ENCODE data around the gene DMD.

DMD gene

DNA sequence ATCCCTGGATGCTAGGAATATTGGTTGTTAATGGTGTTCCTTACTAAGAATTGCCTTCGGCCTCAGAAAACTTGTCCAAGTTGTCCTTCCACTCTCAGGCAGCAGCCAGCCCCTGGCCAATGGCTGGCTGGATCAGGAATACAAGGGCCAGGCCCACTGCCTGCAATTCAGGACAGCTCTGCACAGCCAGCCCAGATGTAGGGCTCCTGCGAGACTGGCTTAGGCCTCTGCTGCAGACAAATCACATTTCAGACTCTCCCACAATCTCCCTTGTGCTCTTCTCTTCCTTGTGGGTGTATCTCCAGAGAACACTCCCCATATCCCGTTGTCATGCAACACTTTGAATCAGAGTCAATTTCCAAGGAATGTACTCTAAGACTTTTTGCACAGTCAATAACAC is 1391.9 kb downstream of the DMD start:
- H3K4me1 ChIP-seq (ENCODE audit: control insufficient read depth, insufficient read depth, low read length, poor library complexity, severe bottlenecking): no peaks in the 10 kb centered on the region
- H3K4me3 ChIP-seq (ENCODE audit: extremely low read depth, insufficient read depth, low read length, poor library complexity, severe bottlenecking): no peak overlapping the region
- H3K36me3 ChIP-seq (ENCODE audit: control insufficient read depth, insufficient read depth, low read length): no peaks in the 10 kb centered on the region
- no peak overlapping the region for H3K27ac ChIP-seq (ENCODE audit: low read depth, low read length, severe bottlenecking)
- WGBS, 2 experiments (ENCODE audit: insufficient coverage in 2 of 2): 67 to 83% methylated on average over 1 to 2 of the region's 3 CpGs
- H3K9me3 ChIP-seq (ENCODE audit: control insufficient read depth, low read length): no peaks in the 10 kb centered on the region

- H3K9me3 ChIP-seq (ENCODE audit: control insufficient read depth, low read length): no peaks in the 10 kb centered on the region
- H3K36me3 ChIP-seq (ENCODE audit: control insufficient read depth, insufficient read depth, low read length): no peaks in the 10 kb centered on the region
- H3K27ac ChIP-seq (ENCODE audit: low read depth, low read length, severe bottlenecking): no peak overlapping the region
- H3K4me3 ChIP-seq (ENCODE audit: extremely low read depth, insufficient read depth, low read length, poor library complexity, severe bottlenecking): no peak overlapping the region
- H3K4me1 ChIP-seq (ENCODE audit: control insufficient read depth, insufficient read depth, low read length, poor library complexity, severe bottlenecking): no peaks in the 10 kb centered on the region
These were observed 1400.2 kb downstream of the DMD start for GRCh38 chrX:31811106-31811505.

DNA sequence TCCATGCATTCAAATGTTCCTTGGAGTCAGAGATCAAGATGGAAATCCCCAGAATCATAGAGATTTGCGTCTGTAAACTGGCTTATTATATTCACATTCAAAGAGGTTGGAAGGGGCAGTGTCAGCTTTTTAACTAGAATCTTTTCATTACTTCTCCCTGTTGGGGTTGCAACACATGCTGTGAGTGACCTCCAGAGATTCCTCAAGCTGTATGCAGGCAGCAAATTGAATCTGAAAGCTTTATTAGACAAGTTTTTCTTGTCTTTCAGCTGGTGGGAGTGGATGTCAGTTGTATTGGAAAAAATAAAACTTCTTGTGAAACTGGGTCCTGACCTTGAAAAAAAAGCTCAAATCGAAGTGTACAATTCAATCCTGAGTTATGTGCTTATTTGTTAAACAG is 1403.0 kb downstream of the DMD start:
- H3K4me3 ChIP-seq (ENCODE audit: extremely low read depth, insufficient read depth, low read length, poor library complexity, severe bottlenecking): no peak overlapping the region
- no peak overlapping the region for H3K27ac ChIP-seq (ENCODE audit: low read depth, low read length, severe bottlenecking)
- no peaks in the 10 kb centered on the region for H3K4me1 ChIP-seq (ENCODE audit: control insufficient read depth, insufficient read depth, low read length, poor library complexity, severe bottlenecking)
- H3K9me3 ChIP-seq (ENCODE audit: control insufficient read depth, low read length): no peaks in the 10 kb centered on the region
- H3K36me3 ChIP-seq (ENCODE audit: control insufficient read depth, insufficient read depth, low read length): no peaks in the 10 kb centered on the region
- no CpG with 5 or more reads among the region's 2 CpGs for WGBS, 2 experiments (ENCODE audit: insufficient coverage in 2 of 2)

- no peaks in the 10 kb centered on the region for H3K36me3 ChIP-seq (ENCODE audit: control insufficient read depth, insufficient read depth, low read length)
- no peaks in the 10 kb centered on the region for H3K9me3 ChIP-seq (ENCODE audit: control insufficient read depth, low read length)
- H3K4me3 ChIP-seq (ENCODE audit: extremely low read depth, insufficient read depth, low read length, poor library complexity, severe bottlenecking): no peak overlapping the region
- no CpG with 5 or more reads among the region's 2 CpGs for WGBS, 2 experiments (ENCODE audit: insufficient coverage in 2 of 2)
- H3K27ac ChIP-seq (ENCODE audit: low read depth, low read length, severe bottlenecking): no peak overlapping the region
- no peaks in the 10 kb centered on the region for H3K4me1 ChIP-seq (ENCODE audit: control insufficient read depth, insufficient read depth, low read length, poor library complexity, severe bottlenecking)
These were observed 1404.2 kb downstream of the DMD start for GRCh38 chrX:31807165-31807564.

DNA sequence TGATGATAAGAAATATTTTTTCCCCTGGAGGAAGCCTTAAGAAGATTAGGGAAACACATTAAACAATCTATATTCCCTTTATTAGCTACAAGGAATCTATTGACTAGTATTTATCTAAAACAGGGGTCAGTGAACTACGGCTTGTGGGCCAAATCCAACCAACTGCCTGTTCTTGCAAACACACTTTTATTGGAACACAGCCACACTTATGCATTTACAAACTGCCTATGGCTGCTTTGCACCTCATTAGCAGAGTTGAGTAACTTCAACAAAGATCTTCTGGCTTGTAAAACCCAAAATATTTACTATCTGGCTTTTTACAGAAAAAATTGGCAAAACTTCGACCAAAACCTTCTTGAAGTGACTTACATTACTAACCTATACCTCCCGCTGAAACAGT is 1405.6 kb downstream of the DMD start:
- H3K27ac ChIP-seq (ENCODE audit: low read depth, low read length, severe bottlenecking): no peak overlapping the region
- H3K4me3 ChIP-seq (ENCODE audit: extremely low read depth, insufficient read depth, low read length, poor library complexity, severe bottlenecking): no peak overlapping the region
- 60 to 80% methylated on average over 1 of the region's 3 CpGs for WGBS, 2 experiments (ENCODE audit: insufficient coverage in 2 of 2)
- H3K9me3 ChIP-seq (ENCODE audit: control insufficient read depth, low read length): no peaks in the 10 kb centered on the region
- no peaks in the 10 kb centered on the region for H3K4me1 ChIP-seq (ENCODE audit: control insufficient read depth, insufficient read depth, low read length, poor library complexity, severe bottlenecking)
- no peaks in the 10 kb centered on the region for H3K36me3 ChIP-seq (ENCODE audit: control insufficient read depth, insufficient read depth, low read length)

DNA sequence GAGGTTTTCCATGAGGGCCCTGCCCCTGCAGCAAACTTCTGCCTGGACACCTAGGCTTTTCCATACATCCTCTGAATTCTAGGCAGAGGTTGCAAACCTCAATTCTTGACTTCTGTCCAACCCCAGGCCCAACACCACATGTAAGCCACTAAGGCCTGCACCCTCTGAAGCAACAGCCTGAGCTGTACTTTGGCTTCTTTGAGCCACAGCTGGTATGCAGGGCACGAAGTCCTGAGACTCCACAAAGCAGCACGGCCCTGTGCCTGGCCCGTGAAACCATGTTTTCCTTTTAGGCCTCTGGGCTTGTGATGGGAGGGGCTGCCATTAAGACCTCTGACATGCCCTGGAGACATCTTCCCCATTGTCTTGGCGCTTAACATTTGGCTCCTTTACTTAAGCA is 1411.1 kb downstream of the DMD start:
- Histone ChIP-seq H3K4me3 (ENCODE audit: extremely low read depth, insufficient read depth, low read length, poor library complexity, severe bottlenecking) (no peak overlapping the region), H3K4me1 (ENCODE audit: control insufficient read depth, insufficient read depth, low read length, poor library complexity, severe bottlenecking) (no peaks in the 10 kb centered on the region), H3K36me3 (ENCODE audit: control insufficient read depth, insufficient read depth, low read length) (no peaks in the 10 kb centered on the region), H3K27ac (ENCODE audit: low read depth, low read length, severe bottlenecking) (no peak overlapping the region), H3K9me3 (ENCODE audit: control insufficient read depth, low read length) (no peaks in the 10 kb centered on the region)
- WGBS, 2 experiments (ENCODE audit: insufficient coverage in 2 of 2): 93 to 100% methylated on average over 4 of the region's 4 CpGs

DNA sequence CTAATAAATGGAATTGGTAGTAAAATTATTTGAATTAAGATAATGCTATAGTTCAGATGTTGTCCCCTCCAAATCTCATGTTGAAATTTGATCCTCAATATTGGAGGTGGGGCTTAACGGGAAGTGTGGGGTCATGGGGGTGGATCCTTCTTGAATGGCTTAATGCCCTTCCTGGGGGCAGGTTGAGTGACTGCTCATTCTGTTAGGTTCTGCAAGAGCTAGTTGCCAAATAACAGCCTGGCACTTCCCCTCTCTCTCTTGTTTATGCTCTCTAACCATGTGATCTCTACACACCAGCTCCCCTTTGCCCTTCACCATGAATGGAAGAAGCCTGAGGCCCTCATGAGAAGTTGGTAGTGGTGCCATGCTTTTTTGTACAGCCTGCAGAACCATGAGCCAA is 1414.7 kb downstream of the DMD start:
- no peaks in the 10 kb centered on the region for H3K9me3 ChIP-seq (ENCODE audit: control insufficient read depth, low read length)
- WGBS, 2 experiments (ENCODE audit: insufficient coverage in 2 of 2): no CpG with 5 or more reads among the region's 1 CpG
- H3K36me3 ChIP-seq (ENCODE audit: control insufficient read depth, insufficient read depth, low read length): no peaks in the 10 kb centered on the region
- H3K4me3 ChIP-seq (ENCODE audit: extremely low read depth, insufficient read depth, low read length, poor library complexity, severe bottlenecking): no peak overlapping the region
- H3K27ac ChIP-seq (ENCODE audit: low read depth, low read length, severe bottlenecking): no peak overlapping the region
- no peaks in the 10 kb centered on the region for H3K4me1 ChIP-seq (ENCODE audit: control insufficient read depth, insufficient read depth, low read length, poor library complexity, severe bottlenecking)

DNA sequence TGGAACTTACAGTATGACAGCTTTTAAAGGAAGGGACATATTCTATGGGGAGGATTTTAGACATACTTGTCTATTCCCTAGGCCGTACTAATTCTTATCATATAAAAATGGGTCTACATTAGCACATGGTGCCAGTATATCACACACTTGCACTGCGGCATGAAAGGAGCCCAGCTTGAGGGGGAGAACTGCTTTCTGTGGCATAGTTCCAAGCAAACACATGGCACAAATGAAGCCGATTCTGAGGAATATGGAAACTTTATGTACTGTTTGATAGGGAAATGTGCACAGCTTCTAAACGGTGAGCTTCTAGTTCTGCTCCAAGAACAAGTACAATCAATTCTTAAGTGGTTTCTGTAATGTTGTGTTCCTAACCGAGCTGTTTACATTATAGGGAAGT is 1463.9 kb downstream of the DMD start:
- Histone ChIP-seq H3K4me3 (ENCODE audit: extremely low read depth, insufficient read depth, low read length, poor library complexity, severe bottlenecking) (no peak overlapping the region), H3K27ac (ENCODE audit: low read depth, low read length, severe bottlenecking) (no peak overlapping the region), H3K4me1 (ENCODE audit: control insufficient read depth, insufficient read depth, low read length, poor library complexity, severe bottlenecking) (no peaks in the 10 kb centered on the region), H3K9me3 (ENCODE audit: control insufficient read depth, low read length) (no peaks in the 10 kb centered on the region), H3K36me3 (ENCODE audit: control insufficient read depth, insufficient read depth, low read length) (no peaks in the 10 kb centered on the region)
- WGBS, 2 experiments (ENCODE audit: insufficient coverage in 2 of 2): 92% methylated on average over 2 of the region's 5 CpGs; no CpG with 5 or more reads in 1 of the 2 experiments

DNA sequence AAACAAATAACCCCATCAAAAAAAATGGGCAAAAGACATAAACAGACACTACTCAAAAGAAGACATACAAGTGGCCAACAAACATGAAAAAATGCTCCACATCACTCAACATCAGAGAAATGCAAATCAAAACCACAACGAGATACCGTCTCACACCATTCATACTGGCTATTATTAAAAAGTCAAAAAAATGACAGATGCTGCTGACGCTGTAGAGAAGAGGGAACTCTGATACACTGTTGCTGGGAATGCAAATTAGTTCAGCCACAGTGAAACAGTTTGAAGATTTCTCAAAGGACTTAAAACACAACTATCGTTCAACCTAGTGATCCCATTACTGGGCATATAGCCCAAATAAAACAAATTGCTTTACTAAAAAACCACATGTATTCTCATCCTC is 1468.3 kb downstream of the DMD start:
- H3K36me3 ChIP-seq (ENCODE audit: control insufficient read depth, insufficient read depth, low read length): no peaks in the 10 kb centered on the region
- no peaks in the 10 kb centered on the region for H3K4me1 ChIP-seq (ENCODE audit: control insufficient read depth, insufficient read depth, low read length, poor library complexity, severe bottlenecking)
- H3K9me3 ChIP-seq (ENCODE audit: control insufficient read depth, low read length): no peaks in the 10 kb centered on the region
- no peak overlapping the region for H3K4me3 ChIP-seq (ENCODE audit: extremely low read depth, insufficient read depth, low read length, poor library complexity, severe bottlenecking)
- WGBS, 2 experiments (ENCODE audit: insufficient coverage in 2 of 2): 100% methylated on average over 1 of the region's 4 CpGs; no CpG with 5 or more reads in 1 of the 2 experiments
- H3K27ac ChIP-seq (ENCODE audit: low read depth, low read length, severe bottlenecking): no peak overlapping the region

DNA sequence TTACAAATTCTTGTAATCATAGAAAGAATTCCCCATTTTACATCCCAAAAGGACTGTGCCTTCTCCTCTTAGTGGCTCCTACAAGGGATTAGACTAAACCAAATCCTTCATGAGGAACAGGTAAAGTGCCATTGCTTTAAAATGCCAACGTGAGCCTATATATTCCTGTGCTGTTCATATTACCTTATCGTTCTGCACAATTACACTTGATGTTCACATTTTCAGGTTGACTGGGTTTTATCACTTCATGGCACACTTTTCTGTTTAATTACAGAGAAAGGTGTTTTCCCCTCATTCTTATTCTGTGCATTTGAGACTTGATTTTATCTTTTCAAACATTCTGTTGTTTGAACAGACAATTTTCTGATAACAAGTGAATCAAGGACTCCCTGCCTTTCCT is 1493.9 kb downstream of the DMD start:
- H3K9me3 ChIP-seq (ENCODE audit: control insufficient read depth, low read length): no peaks in the 10 kb centered on the region
- H3K36me3 ChIP-seq (ENCODE audit: control insufficient read depth, insufficient read depth, low read length): no peaks in the 10 kb centered on the region
- H3K4me3 ChIP-seq (ENCODE audit: extremely low read depth, insufficient read depth, low read length, poor library complexity, severe bottlenecking): no peak overlapping the region
- 80% methylated on average over 2 of the region's 2 CpGs; no CpG with 5 or more reads in 1 of the 2 experiments for WGBS, 2 experiments (ENCODE audit: insufficient coverage in 2 of 2)
- no peaks in the 10 kb centered on the region for H3K4me1 ChIP-seq (ENCODE audit: control insufficient read depth, insufficient read depth, low read length, poor library complexity, severe bottlenecking)
- no peak overlapping the region for H3K27ac ChIP-seq (ENCODE audit: low read depth, low read length, severe bottlenecking)

GRCh38 chrX:31715675-31716074 is 1495.7 kb downstream of the DMD start:
- H3K27ac ChIP-seq (ENCODE audit: low read depth, low read length, severe bottlenecking): no peak overlapping the region
- H3K36me3 ChIP-seq (ENCODE audit: control insufficient read depth, insufficient read depth, low read length): no peaks in the 10 kb centered on the region
- H3K4me3 ChIP-seq (ENCODE audit: extremely low read depth, insufficient read depth, low read length, poor library complexity, severe bottlenecking): no peak overlapping the region
- 80% methylated on average over 1 of the region's 5 CpGs; no CpG with 5 or more reads in 1 of the 2 experiments for WGBS, 2 experiments (ENCODE audit: insufficient coverage in 2 of 2)
- no peaks in the 10 kb centered on the region for H3K9me3 ChIP-seq (ENCODE audit: control insufficient read depth, low read length)
- no peaks in the 10 kb centered on the region for H3K4me1 ChIP-seq (ENCODE audit: control insufficient read depth, insufficient read depth, low read length, poor library complexity, severe bottlenecking)

- no peak overlapping the region for H3K4me3 ChIP-seq (ENCODE audit: extremely low read depth, insufficient read depth, low read length, poor library complexity, severe bottlenecking)
- no peak overlapping the region for H3K27ac ChIP-seq (ENCODE audit: low read depth, low read length, severe bottlenecking)
- no peaks in the 10 kb centered on the region for H3K4me1 ChIP-seq (ENCODE audit: control insufficient read depth, insufficient read depth, low read length, poor library complexity, severe bottlenecking)
- no CpG with 5 or more reads among the region's 3 CpGs for WGBS, 2 experiments (ENCODE audit: insufficient coverage in 2 of 2)
- H3K36me3 ChIP-seq (ENCODE audit: control insufficient read depth, insufficient read depth, low read length): no peaks in the 10 kb centered on the region
- H3K9me3 ChIP-seq (ENCODE audit: control insufficient read depth, low read length): no peaks in the 10 kb centered on the region
These were observed 1496.6 kb downstream of the DMD start for GRCh38 chrX:31714797-31715196.

All from mesodermal cell (in vitro differentiated cells).